WTC11 (cell line): ENCODE measurements around the gene CPNE4. TPM values are rescaled to one million over a fixed set of nuclear protein-coding genes. Genes with fewer than 3 reads are reported as not detected.
"Not testable (repeated sequence)": the region's sequence is repeated elsewhere in the genome, so short reads cannot be mapped to it uniquely, and the experiment has no call there.

Experiments used
- ATAC-seq: fragments of 200-7000 bp; cut with Tn5 transposase; 2 replicates; pipeline ENCODE4 v1.10.0; 2021; ENCODE audit warnings: mild to moderate bottlenecking, moderate library complexity
- CTCF ChIA-PET: fragments of 300-600 bp; sonication (Branson Sonifier 250); formaldehyde crosslinking; loops from one replicate; lab custom pipeline; 2021; ENCODE audit warnings: antibody characterized with exemption; lab: Charles Lee
- POLR2A ChIA-PET: fragments of 350-600 bp; sonication (Branson Sonifier 250); formaldehyde crosslinking; loops from one replicate; lab custom pipeline; 2021; ENCODE audit warnings: antibody characterized with exemption; lab: Charles Lee
- DNase-seq: peaks from one replicate; pipeline ENCODE4 v3.0.0; 2021; ENCODE audit warnings: low spot score
- H3K27ac Mint-ChIP-seq: 2 replicates; pipeline ENCODE4 v1.8.0; 2021; ENCODE audit warnings: mixed read lengths
- H3K27me3 Mint-ChIP-seq: 2 replicates; pipeline ENCODE4 v1.8.0; 2021; ENCODE audit warnings: low read depth, mild to moderate bottlenecking, moderate library complexity, mixed read lengths
- H3K36me3 Mint-ChIP-seq: 2 replicates; pipeline ENCODE4 v1.8.0; 2021; ENCODE audit warnings: mixed read lengths
- H3K4me1 Mint-ChIP-seq: 2 replicates; pipeline ENCODE4 v1.8.0; 2022; ENCODE audit warnings: mixed read lengths
- H3K4me3 Mint-ChIP-seq: 2 replicates; pipeline ENCODE4 v1.8.0; 2021; ENCODE audit warnings: mild to moderate bottlenecking, moderate library complexity, mixed read lengths
- H3K9me3 Mint-ChIP-seq: 2 replicates; pipeline ENCODE4 v1.8.0; 2021; ENCODE audit warnings: mixed read lengths
- ATF1 ChIP-seq: sonication (generic); formaldehyde crosslinking; IDR thresholded peaks from 2 replicates; pipeline ENCODE4 v1.8.1; 2023; ENCODE audit warnings: mild to moderate bottlenecking, moderate library complexity, missing genetic modification reagents
- CREM ChIP-seq: sonication (generic); formaldehyde crosslinking; IDR thresholded peaks from 2 replicates; pipeline ENCODE4 v1.8.1; 2022; ENCODE audit warnings: mild to moderate bottlenecking, missing genetic modification reagents, moderate library complexity
- ESRRA ChIP-seq: sonication (generic); formaldehyde crosslinking; IDR thresholded peaks from 2 replicates; pipeline ENCODE4 v1.8.1; 2022; ENCODE audit warnings: mild to moderate bottlenecking, missing genetic modification reagents, borderline replicate concordance
- GRHL2 ChIP-seq: fragments of 250-450 bp; sonication (Bioruptor Pico); IDR thresholded peaks from 2 replicates; pipeline ENCODE4 v1.8.0; 2022; ENCODE audit warnings: mild to moderate bottlenecking, moderate library complexity; ENCODE audit not compliant: insufficient replicate concordance, severe bottlenecking
- GTF2I ChIP-seq: fragments of 250-450 bp; sonication (Bioruptor Pico); conservative IDR thresholded peaks from 2 replicates; pipeline ENCODE4 v1.4.0; 2021; ENCODE audit warnings: mild to moderate bottlenecking
- KAT7 ChIP-seq: sonication (generic); formaldehyde crosslinking; IDR thresholded peaks from 2 replicates; pipeline ENCODE4 v1.8.1; 2023; ENCODE audit warnings: missing genetic modification reagents, mild to moderate bottlenecking, borderline replicate concordance
- MYBL2 ChIP-seq: sonication (generic); formaldehyde crosslinking; IDR thresholded peaks from 2 replicates; pipeline ENCODE4 v1.8.1; 2023; ENCODE audit warnings: mild to moderate bottlenecking, moderate library complexity, missing genetic modification reagents
- PRRX2 ChIP-seq: fragments of 250-450 bp; sonication (Bioruptor Pico); IDR thresholded peaks from 2 replicates; pipeline ENCODE4 v1.8.0; 2021; ENCODE audit warnings: mild to moderate bottlenecking
- TEAD1 ChIP-seq: sonication (generic); formaldehyde crosslinking; IDR thresholded peaks from 2 replicates; pipeline ENCODE4 v1.8.0; 2022; ENCODE audit warnings: mild to moderate bottlenecking, missing genetic modification reagents
- ZNF121 ChIP-seq: sonication (generic); formaldehyde crosslinking; IDR thresholded peaks from 2 replicates; pipeline ENCODE4 v1.8.0; 2023; ENCODE audit warnings: missing genetic modification reagents
- ZNF232 ChIP-seq: sonication (generic); formaldehyde crosslinking; IDR thresholded peaks from 2 replicates; pipeline ENCODE4 v1.8.0; 2022; ENCODE audit warnings: mild to moderate bottlenecking, missing genetic modification reagents
- ZNF317 ChIP-seq: sonication (generic); formaldehyde crosslinking; IDR thresholded peaks from 2 replicates; pipeline ENCODE4 v1.8.1; 2023; ENCODE audit warnings: low read depth, mild to moderate bottlenecking, moderate library complexity, missing genetic modification reagents, borderline replicate concordance
- ZNF423 ChIP-seq: fragments of 250-450 bp; sonication (Bioruptor Pico); IDR thresholded peaks from 2 replicates; pipeline ENCODE4 v2.1.2; 2022; ENCODE audit warnings: mild to moderate bottlenecking, moderate library complexity
- total RNA-seq: library from RNA; stranded (reverse); gene quantifications from 3 replicates; pipeline ENCODE4 v1.2.3, GENCODE V29; 2021
- TF ChIP-seq, protein P1 (sequence below): sonication (generic); formaldehyde crosslinking; IDR thresholded peaks from 2 replicates; pipeline ENCODE4 v1.8.0; 2022; ENCODE audit warnings: mild to moderate bottlenecking, missing genetic modification reagents
- TF ChIP-seq, protein P2 (sequence below): sonication (generic); formaldehyde crosslinking; IDR thresholded peaks from 2 replicates; pipeline ENCODE4 v1.8.1; 2023; ENCODE audit warnings: mild to moderate bottlenecking, missing genetic modification reagents, moderate library complexity
- TF ChIP-seq, protein P3 (sequence below): fragments of 250-450 bp; sonication (Bioruptor Pico); conservative IDR thresholded peaks from 2 replicates; pipeline ENCODE4 v1.9.0; 2021; ENCODE audit warnings: mild to moderate bottlenecking

The CPNE4 gene
- total RNA-seq, 1 experiment from 2014 or later, result 2.4 TPM

DNA sequence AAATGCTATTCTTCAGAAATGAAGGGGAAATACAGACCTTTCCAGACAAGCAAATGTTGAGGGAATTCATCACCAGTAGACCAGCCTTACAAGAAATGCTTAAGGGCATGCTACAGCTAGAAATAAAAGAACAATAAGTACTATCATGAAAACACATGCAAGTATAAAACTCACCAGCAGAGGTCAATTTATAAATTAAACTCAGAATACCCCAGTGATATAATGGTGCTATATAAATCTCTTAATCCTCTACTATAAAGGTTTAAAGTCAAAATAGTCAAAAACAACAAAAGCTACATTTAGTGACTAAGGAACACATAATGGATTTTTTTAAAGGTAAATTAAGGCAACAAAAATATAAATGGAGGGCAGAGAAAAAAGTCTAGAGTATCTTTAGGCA lies 142.5 kb downstream of the CPNE4 start (continued):
- TF ChIP-seq, protein P1, sequence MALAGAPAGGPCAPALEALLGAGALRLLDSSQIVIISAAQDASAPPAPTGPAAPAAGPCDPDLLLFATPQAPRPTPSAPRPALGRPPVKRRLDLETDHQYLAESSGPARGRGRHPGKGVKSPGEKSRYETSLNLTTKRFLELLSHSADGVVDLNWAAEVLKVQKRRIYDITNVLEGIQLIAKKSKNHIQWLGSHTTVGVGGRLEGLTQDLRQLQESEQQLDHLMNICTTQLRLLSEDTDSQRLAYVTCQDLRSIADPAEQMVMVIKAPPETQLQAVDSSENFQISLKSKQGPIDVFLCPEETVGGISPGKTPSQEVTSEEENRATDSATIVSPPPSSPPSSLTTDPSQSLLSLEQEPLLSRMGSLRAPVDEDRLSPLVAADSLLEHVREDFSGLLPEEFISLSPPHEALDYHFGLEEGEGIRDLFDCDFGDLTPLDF (CRISPR knock-in tag), result no peak
- no peak for TF ChIP-seq ZNF423 (CRISPR knock-in tag)
- TF ChIP-seq, protein P2, sequence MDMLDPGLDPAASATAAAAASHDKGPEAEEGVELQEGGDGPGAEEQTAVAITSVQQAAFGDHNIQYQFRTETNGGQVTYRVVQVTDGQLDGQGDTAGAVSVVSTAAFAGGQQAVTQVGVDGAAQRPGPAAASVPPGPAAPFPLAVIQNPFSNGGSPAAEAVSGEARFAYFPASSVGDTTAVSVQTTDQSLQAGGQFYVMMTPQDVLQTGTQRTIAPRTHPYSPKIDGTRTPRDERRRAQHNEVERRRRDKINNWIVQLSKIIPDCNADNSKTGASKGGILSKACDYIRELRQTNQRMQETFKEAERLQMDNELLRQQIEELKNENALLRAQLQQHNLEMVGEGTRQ (CRISPR knock-in tag), result no peak
- TF ChIP-seq, protein P3, sequence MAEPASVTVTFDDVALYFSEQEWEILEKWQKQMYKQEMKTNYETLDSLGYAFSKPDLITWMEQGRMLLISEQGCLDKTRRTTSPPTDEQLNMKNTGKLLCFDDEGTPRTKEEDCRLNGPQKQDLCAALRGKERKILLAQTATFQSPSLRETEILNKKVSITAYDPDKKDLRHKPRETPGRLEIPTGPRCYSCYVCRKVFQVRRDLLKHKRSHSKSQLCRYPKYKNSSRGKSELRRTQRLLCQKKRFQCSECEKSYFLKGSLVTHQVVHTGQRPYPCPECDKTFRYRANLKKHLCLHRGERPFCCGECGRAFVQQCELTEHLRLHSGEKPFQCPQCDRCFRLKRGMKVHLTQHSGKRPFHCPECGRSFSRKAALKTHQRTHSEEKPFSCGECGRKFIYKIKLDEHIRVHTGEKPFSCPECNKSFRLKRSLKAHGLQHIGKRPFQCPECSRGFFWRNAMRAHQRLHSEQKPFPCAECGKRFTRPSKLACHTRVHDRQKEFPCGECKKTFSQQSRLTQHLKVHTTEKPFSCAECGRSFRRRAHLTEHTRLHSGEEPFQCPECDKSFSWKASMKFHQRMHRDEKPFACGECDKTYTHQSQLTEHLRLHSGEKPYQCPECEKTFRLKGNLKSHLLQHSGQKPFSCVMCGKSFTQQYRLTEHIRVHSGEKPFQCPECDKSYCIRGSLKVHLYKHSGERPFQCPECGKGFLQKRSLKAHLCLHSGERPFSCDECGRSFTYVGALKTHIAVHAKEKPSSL (CRISPR knock-in tag), result no peak
- no peak for TF ChIP-seq PRRX2 (CRISPR knock-in tag)
- no peak for TF ChIP-seq ATF1 (CRISPR knock-in tag)

DNA sequence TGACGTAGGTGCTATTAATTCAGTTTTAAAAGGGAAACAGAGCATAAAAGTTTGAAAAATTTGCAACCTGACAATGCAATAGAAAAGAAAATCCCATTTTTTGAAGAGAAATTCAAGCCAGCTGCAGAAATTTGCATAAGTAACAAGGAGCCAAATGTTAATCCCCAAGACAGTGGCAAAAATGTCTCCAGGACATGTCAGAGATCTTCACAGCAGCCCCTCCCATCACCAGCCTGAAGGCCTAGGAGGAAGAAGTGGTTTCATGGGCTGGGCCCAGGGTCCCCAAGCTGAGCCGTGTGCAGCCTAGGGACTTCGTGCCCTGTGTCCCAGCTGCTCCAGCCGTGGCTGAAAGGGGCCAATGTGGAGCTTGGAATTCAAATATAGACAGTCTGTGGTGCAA lies 148.9 kb downstream of the CPNE4 start:
- H3K27me3 Mint-ChIP-seq, POLR2A ChIA-PET, H3K27ac Mint-ChIP-seq, H3K4me3 Mint-ChIP-seq, ATAC-seq, CTCF ChIA-PET, DNase-seq: not testable (repeated sequence)
- Mint-ChIP-seq H3K36me3 (peaks cover 16% of the 10 kb centered on the region), H3K9me3 (peaks cover 20% of the 10 kb centered on the region), H3K4me1 (peaks cover 10% of the 10 kb centered on the region; the same call in 1 of the 2 replicates)

DNA sequence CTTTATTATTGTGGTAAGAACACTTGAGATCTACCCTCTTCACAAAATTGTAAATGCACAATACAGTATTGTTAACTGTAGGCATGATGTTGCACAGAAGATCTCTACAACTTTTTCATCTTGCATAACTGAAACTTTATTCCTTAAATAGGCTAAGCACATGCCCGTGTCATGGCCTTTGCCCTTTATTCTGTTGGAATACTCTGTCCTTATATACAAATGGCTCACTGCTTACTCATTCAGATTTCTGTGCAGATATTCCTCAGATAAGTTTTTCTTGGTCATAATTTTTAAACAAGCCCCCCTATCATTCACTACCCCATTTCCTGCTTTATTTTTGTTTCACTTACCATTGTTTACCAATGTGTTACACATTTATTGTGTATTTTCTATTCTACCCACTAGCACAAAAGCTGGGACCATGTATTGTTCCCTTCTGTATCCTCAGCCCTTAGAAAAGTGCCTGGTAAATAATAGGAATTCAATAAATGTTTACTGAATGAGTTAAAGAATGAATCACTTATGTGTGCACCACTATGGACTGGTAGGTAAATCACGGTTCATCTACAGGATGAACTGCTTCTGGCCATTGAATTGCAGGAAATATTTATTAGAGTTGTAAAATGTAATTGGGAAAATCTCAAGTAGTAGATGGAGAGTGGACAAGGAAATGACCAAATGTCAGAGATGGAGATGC lies 151.0 kb downstream of the CPNE4 start:
- ChIA-PET POLR2A (no interaction called here), CTCF (no interaction called here)
- peaks cover 20% of the 10 kb centered on the region for H3K9me3 Mint-ChIP-seq
- TF ChIP-seq KAT7 (CRISPR knock-in tag) (no peak), ESRRA (CRISPR knock-in tag) (no peak), ZNF232 (no peak), ZNF317 (CRISPR knock-in tag) (no peak), GRHL2 (CRISPR knock-in tag) (no peak), GTF2I (no peak), CREM (no peak), ZNF121 (CRISPR knock-in tag) (no peak), MYBL2 (CRISPR knock-in tag) (no peak), TEAD1 (no peak)
- TF ChIP-seq, protein P1 (CRISPR knock-in tag), result no peak
- H3K4me1 Mint-ChIP-seq, result peaks cover 10% of the 10 kb centered on the region; the same call in 1 of the 2 replicates
- H3K4me3 Mint-ChIP-seq, result no peak overlapping the region
- DNase-seq (no peak), ATAC-seq (no peak)
- H3K27me3 Mint-ChIP-seq, result peaks cover 2% of the 10 kb centered on the region; the same call in 1 of the 2 replicates
- H3K27ac Mint-ChIP-seq, result no peak overlapping the region
- H3K36me3 Mint-ChIP-seq, result peaks cover 16% of the 10 kb centered on the region
